GM18508 (cell line): Measurements from ENCODE around the gene PTN.

ENCODE experiments used
- ATAC-seq: cut with Tn5 transposase; IDR thresholded peaks from one replicate; pipeline ENCODE4 v1.9.1; 2021; ENCODE audit warnings: moderate number of reproducible peaks; ENCODE audit not compliant: insufficient read depth, unreplicated experiment

PTN gene

DNA sequence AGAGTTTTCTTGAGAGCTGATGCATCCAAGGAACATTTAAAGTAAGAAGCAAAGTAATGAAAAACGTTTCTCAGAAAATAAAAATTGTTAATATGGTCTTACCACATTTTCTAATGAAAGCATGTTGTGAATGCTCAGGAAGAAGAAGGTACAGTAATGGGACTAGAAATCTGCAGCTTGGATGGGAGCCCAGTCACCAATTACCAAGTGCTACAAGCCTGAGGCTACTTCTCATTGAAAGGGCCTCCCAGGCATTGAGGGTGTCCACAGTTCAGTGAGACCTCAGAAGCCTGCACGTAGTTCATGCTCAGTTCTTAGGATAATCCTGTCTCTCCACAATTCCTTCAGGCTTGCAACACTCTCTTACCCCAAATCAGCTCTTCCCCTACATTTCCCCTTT is 17.6 kb downstream of the PTN start:
- ATAC-seq: no peak

GRCh38 chr7:137324796-137325696 is 18.5 kb downstream of the PTN start:
- ATAC-seq: no peak

DNA sequence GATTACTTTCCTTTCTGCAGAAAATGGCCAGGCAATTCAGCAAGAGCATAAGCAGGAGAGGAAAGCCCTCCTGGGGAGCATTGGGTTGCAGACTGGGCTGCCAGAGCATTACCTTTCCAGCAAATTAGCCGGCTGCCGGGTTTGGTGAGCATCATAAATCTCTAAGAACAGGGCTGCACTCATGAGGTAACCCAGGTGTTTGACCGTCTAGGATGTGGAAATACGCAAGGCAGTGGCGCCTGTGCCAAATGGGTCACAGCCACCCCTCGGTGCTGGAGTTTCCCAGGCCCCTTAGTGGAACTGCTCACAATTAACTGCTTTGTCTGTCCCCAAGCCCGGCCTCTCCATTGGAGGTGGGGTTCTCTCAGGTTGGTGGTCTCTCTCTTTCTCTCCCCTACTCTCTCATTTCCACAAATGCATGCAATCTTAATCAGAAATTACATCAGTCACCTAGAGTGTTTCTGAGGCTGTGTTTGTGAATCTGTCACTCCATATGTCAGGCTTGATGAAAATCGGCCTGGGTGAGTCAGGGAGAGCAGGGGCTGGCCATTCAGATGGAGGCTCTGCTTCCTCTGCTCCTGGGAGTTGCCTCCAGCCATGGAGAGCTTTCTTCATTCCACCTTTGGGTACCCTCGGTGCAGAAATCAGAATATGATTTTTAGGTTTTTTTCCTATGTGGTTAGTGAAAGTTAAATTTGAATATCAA is 26.7 kb downstream of the PTN start:
- no peak for ATAC-seq

GRCh38 chr7:137313201-137313600 is 30.3 kb downstream of the PTN start:
- ATAC-seq: no peak

- ATAC-seq: no peak
Measured at GRCh38 chr7:137306748-137307147, 36.8 kb downstream of the PTN start.

- no peak for ATAC-seq
Measured at GRCh38 chr7:137305901-137306621, 37.5 kb downstream of the PTN start.

GRCh38 chr7:137304624-137305235 is 38.8 kb downstream of the PTN start:
- no peak for ATAC-seq

GRCh38 chr7:137304165-137304564 is 39.4 kb downstream of the PTN start:
- ATAC-seq: no peak

GRCh38 chr7:137302081-137302480 is 41.5 kb downstream of the PTN start:
- ATAC-seq: no peak

DNA sequence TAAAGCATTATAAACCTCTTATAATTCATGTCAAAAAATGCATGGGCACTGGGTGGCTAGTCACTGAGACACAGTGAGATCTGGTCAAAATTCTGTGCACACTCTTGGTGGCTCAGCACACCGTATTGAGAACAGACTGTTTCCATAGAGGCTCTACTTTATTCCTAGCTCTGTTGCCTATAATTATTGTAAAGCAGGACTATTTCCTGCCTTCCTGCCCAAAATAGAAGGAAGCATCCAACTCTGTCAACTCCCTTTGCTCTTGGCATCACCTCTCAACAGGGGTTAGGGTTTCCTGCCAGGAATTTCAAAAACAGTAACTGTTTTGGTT is 45.1 kb downstream of the PTN start:
- no peak for ATAC-seq

DNA sequence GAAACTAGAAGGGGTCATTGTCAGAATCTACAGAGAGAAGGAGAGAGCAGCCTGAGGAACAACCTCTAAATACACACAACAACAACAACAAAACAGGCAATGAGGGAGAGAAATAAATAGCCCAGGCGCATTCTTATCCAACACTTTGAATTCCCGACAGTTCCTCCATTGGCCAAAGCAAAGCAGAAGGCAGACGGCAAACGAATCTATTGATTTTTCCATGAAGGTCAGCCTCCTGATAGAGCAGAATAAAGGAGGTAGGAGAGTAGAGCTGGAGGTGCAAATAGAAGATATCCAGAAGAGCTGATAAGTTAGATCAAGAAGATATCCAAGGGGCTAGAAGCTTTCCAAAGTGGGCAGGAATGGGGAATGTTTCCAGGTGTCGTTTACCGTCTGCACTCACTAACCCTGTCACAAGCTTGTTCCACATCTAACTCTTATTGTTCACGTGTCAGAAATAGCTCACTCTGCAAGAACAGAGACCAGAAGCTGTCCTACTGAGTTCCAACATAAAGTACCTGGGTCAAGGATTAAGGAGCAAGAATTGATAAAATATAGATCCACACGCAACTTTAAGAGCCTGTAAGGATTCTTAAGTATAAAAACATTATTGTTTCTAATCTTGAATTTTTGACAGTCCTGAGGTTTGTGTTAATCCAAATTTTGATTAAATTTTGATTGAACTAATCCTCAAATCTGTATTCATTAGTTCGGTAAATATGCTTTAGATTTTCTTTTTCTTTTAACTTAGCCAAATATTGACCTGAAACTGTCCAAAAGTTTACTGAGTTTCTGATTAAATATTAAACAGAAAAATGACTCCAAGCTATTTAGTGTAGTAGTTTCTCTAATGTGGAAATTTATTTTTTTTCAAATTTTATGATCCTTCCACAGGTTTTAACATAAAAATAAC is 45.7 kb downstream of the PTN start:
- no peak for ATAC-seq

- no peak for ATAC-seq
Measured at GRCh38 chr7:137296576-137296975, 47.0 kb downstream of the PTN start.

GRCh38 chr7:137295739-137296324 is 47.7 kb downstream of the PTN start:
- no peak for ATAC-seq

GRCh38 chr7:137289101-137289500 is 54.4 kb downstream of the PTN start:
- no peak for ATAC-seq

- no peak for ATAC-seq
Measured at GRCh38 chr7:137287651-137288258, 55.8 kb downstream of the PTN start.

- ATAC-seq: no peak
Measured at GRCh38 chr7:137283153-137283552, 60.4 kb downstream of the PTN start.

GRCh38 chr7:137282043-137282442 is 61.5 kb downstream of the PTN start:
- no peak for ATAC-seq

GRCh38 chr7:137276189-137276588 is 67.3 kb downstream of the PTN start:
- ATAC-seq: no peak

DNA sequence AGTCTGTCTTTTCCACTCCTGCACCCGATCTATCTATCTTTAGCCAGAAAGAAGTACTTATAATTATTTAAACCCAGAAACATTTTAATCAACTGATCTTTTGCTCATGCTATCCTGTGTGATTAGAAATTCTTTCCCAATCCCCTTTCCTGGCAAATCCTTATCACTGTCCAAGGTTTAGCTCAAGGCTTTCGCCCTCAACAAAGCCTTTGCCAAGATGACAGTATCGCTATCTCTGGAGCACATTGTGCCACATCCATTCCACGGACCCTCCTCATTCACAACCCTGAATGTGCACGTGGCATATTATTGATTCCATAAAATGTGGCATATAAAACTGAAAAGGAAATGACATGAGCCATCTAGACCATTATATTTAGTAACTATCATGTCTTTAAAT is 71.3 kb downstream of the PTN start:
- no peak for ATAC-seq
